ENCODE data around the gene MATK.
"Not testable (repeated sequence)": the region's sequence is repeated elsewhere in the genome, so short reads cannot be mapped to it uniquely, and the experiment has no call there.

Gene MATK

DNA sequence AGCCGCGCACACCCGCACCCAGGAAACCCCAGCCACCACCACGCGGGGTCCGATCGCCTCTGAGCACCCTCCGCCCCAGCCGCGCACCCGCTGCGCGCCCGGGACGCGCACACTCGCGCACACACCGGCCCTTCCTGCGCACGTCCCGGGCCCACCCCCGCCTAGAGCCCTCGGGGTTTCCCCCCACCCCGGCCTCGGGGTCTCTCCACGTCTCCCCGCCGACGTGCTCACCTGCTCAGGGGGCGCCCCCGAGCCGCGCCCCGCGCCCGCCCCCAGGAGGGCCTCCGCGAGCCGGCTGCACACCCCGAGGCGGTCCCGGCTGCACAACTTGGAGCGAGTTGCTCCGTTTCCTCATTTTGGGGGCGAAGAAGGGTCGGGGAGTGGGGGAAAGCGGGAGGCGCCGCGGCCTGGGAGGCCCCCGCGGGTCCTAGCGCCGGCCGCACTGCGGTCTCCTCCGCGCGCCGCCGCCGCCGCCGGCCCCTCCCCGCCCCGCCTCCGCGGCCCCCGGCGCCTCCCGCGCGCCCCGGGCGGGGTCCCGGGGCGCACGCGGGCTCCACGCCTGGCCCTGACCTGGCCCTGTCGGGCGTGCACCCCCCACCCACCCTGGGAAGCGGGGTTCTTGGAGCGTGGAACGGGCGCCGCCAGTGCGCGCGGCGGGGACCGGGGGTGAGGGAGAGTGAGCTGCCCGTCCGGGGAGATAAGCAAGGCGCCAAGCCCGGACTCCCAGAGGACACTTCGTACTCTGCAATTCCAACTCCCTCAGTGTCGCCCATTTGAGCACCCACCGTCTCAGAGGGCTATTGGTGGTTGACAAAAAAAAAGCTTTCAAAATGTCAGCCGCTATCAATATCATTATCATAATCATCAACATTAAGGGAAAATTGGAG is at the start of gene MATK:
TSS of gene MATK (minus strand) at position 444 of the 887 bp plus-strand sequence. CDS start 1,246 bp downstream, outside the sequence.
- DNase-seq, result no peak

DNA sequence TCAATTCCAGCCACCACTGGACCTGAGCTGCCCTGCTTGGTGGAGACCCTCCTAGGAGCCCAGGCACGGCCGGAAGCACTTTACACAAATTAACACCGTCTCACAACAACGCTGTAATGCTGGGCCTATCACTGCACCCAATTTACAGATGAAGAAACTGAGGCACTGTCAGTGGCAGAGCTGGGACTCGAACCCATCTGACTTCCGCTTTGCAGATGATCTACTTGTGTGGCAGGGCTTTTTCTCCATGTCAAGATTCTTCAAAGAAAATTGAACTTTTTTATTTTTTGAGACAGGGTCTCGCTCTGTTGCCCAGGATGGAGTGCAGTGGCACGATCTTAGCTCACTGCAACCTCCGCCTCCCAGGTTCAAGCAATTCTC is 48.9 kb upstream of the MATK start:
- no peak for DNase-seq

GRCh38 chr19:3834349-3835054 is 48.3 kb upstream of the MATK start:
- no peak for DNase-seq

DNA sequence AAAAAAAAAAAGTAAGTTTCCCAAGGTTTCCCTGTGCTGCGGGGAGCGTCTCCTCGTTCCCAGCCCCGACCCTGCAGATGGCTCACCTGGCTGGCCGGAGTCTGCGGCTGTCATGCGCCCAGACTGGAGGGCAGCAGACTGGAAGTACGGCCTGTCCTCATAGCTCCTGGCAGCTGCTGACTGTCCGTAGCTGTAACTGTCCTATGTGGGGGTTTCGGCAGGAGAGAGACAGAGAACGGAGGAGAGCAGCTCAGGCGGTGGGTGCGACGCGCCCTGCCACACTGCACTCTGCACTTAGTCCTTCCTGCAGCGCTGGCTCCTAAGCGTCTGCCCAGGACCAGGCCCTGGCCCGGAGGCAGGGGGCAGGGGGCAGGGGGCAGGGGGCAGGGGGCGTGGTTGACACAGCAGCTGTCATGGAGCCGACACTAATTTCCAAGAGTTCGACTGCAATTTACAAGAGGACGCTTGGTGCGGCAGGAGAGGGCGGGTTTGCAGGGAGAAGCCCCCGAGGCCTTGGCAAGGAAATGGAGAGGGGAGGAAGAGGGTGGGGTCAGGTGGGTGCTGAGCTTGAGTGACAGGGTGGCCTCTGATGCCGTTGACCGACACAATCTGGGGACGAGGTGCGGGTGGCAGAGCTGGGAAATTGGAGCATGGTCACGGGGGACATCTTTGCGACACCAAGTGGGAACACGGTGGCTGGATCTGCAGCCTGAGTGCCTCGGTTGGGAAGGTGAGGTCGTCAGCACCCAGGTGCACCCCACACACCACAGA is 47.6 kb upstream of the MATK start:
- no peak for DNase-seq

DNA sequence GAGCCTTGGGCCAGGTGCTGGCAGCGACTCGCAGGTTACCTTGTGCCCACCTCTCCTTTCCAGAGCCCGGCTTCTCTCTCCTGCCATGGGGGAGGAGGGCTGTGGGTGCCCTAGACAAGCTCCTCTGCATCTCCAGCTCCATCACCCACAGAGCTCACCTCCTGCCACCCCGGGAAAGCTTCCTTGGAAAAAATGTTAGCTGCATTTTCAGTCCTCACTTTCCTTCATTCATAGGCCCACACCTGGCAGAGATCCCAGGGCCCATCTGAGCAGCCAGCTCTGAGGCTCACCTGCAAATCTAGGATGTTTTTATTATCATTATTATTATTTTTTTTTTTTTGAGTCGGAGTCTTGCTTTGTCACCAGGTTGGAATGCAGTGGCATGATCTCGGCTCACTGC is 45.8 kb upstream of the MATK start:
- DNase-seq, result no peak

- no peak for DNase-seq
Measured at GRCh38 chr19:3831601-3832000, 45.4 kb upstream of the MATK start.

- DNase-seq, result no peak
Measured at GRCh38 chr19:3830621-3831589, 44.7 kb upstream of the MATK start.

- DNase-seq, result no peak
Measured at GRCh38 chr19:3827306-3827705, 41.1 kb upstream of the MATK start.

GRCh38 chr19:3826163-3826562 is 40.0 kb upstream of the MATK start:
- DNase-seq, result no peak

- DNase-seq, result no peak
Measured at GRCh38 chr19:3825286-3825956, 39.2 kb upstream of the MATK start.

DNA sequence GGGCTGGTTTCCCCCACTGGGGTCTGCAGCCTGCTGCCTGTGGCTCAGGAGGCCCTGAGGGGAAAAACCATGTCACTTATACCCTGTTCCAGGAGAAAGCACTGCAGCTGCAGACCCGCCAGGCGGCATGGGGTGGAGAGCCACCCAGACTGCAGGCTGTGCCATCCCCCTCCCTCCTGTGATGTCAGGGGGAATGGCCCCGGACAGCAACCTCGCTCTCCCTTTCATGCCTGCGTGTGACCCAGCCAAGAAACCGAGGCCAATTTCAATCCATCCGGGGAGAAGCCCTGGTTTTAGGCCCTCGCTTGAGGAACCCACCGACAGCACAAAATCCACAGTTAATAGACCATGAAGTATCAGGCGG is 37.2 kb upstream of the MATK start:
- DNase-seq, result no peak

DNA sequence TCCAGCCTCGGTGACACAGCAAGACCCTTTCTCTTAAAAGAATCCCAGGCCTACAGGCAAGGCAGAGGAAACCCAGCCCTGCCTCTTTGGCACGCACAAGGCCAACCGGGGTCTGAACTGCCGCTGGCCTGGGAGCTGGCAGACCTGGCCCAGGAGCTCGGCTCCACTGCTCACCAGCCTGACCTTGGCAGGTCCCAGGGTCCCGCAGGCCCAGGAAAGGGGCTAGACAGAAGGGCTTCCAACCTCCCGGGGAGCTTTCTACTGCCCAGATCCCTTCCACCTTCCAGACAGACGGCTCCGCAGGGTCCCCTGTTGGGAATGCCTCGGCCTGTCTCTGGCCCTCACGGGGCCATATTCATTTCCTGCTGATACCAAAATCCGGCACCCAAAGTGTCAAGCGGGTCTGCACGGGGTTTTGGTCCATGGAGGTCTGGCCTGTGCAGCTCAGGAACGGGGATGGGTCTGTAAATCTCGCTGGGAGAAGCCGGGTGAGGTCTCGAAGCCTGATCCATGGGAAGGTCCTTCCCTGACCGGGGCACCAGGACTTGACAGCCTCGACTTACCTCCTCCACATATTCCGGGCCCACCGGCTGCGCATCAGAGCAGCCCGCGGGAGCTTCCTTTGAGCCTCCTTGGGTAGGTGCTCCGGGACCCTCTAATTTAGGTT is 36.6 kb upstream of the MATK start:
- DNase-seq, result no peak

- no peak for DNase-seq
Measured at GRCh38 chr19:3821857-3822364, 35.7 kb upstream of the MATK start.

- peak; percentile 17 for DNase-seq
Measured at GRCh38 chr19:3821156-3821555, 35.0 kb upstream of the MATK start.

GRCh38 chr19:3819989-3820388 is 33.8 kb upstream of the MATK start:
- DNase-seq, result no peak

DNA sequence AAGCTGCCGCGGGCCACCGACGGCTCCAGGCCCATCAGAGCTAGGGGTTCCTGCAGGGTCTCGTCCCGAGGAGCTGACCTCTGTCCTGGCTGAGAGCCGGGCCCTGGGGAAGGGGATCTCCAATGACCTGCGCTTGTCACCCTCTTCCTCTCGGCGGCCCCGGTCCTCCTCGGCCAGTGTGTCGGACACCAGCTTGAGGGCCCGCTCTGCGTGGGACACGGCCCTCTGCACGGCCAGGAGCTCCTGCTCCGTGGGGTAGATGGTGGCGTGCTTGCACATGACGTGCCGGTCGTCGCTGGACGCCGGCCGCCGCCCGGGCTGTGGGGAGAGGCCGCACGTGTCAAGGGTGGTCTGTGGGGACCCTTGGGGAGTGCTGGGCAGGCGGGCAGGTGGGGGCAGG is 32.7 kb upstream of the MATK start:
- no peak for DNase-seq

DNA sequence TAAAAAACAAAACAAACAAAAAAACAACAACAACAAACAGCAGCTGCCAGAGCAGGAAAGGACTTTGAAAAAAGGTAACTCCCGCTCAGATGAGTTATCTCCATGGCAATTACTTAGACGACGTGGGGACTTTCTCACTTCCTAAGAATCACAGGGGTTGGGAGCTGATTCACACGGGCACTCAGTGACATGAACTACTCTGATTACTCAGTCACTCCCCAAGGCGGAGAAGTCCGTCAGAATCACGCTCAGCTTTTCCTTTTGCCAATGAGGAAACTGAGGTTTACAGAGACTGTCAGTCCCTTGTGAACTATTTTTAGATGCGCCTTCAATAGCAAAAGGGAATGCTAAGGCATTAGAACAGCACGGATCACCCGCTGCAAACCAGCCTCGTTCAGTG is 32.3 kb upstream of the MATK start:
- DNase-seq, result no peak

GRCh38 chr19:3817761-3818160 is 31.6 kb upstream of the MATK start:
- no peak for DNase-seq

GRCh38 chr19:3816566-3817218 is 30.5 kb upstream of the MATK start:
- no peak for DNase-seq

DNA sequence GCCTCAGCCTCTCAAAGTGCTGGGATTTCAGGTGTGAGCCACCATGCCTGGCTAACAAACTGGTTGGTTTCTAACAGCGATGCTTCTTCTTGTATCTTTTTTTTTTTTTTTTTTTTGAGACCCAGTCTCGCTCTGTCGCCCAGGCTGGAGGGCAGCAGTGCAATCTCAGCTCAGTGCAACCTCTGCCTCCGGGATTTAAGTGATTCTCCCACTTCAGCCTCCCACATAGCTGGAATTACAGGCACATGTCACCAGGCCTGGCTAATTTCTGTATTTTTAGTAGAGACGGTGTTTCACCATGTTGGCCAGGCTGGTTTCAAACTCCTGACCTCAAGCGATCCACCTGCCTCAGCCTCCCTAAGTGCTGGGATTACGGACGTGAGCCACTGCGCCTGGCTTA is 30.0 kb upstream of the MATK start:
- DNase-seq, result not testable (repeated sequence)
